IPS-20b (cell line): ENCODE results near the gene HPCAL1.

Source experiments
- H3K27ac ChIP-seq: one replicate; pipeline ENCODE4 v1.5.1; 2013; ENCODE audit warnings: low read length
- H3K27me3 ChIP-seq: 2 replicates; pipeline ENCODE4 v1.6.1; 2013; ENCODE audit warnings: mild to moderate bottlenecking, low read length, inconsistent platforms; ENCODE audit not compliant: insufficient read depth
- H3K36me3 ChIP-seq: 2 replicates; pipeline ENCODE4 v1.6.1; 2013; ENCODE audit warnings: low read depth, mild to moderate bottlenecking, inconsistent platforms, low read length, moderate library complexity; ENCODE audit not compliant: insufficient read depth
- H3K4me1 ChIP-seq: 2 replicates; pipeline ENCODE4 v1.6.1; 2013; ENCODE audit warnings: mild to moderate bottlenecking, control low read depth, inconsistent platforms, low read length, moderate library complexity; ENCODE audit not compliant: insufficient read depth
- H3K4me3 ChIP-seq: 2 replicates; pipeline ENCODE4 v1.5.1; 2013; ENCODE audit warnings: mild to moderate bottlenecking, low read length, inconsistent platforms
- H3K9ac ChIP-seq: 2 replicates; pipeline ENCODE4 v1.6.1; 2013; ENCODE audit warnings: low read depth, mild to moderate bottlenecking, inconsistent platforms, low read length, moderate library complexity
- H3K9me3 ChIP-seq: 2 replicates; pipeline ENCODE4 v1.6.1; 2013; ENCODE audit warnings: mild to moderate bottlenecking, low read depth, low read length, inconsistent platforms; ENCODE audit not compliant: insufficient read depth

The HPCAL1 gene

GRCh38 chr2:10322481-10322880 lies 19.8 kb downstream of the HPCAL1 start:
- peaks cover 19% of the 10 kb centered on the region for H3K4me1 ChIP-seq
- H3K9ac ChIP-seq = no peak overlapping the region

GRCh38 chr2:10322973-10323372 lies 20.3 kb downstream of the HPCAL1 start:
- Histone ChIP-seq H3K27me3 (no peaks in the 10 kb centered on the region), H3K9ac (no peak overlapping the region), H3K36me3 (no peaks in the 10 kb centered on the region), H3K4me1 (peaks cover 24% of the 10 kb centered on the region), H3K27ac (no peak overlapping the region), H3K4me3 (no peak overlapping the region), H3K9me3 (no peaks in the 10 kb centered on the region)

More at GRCh38 chr2:10322481-10322880, 19.8 kb downstream of the HPCAL1 start:
- Histone ChIP-seq H3K36me3 (no peaks in the 10 kb centered on the region), H3K9me3 (no peaks in the 10 kb centered on the region), H3K4me3 (no peak overlapping the region), H3K27ac (no peak overlapping the region), H3K27me3 (no peaks in the 10 kb centered on the region)

- Histone ChIP-seq H3K27ac (no peak overlapping the region), H3K9me3 (no peaks in the 10 kb centered on the region), H3K4me3 (no peak overlapping the region), H3K36me3 (no peaks in the 10 kb centered on the region), H3K27me3 (no peaks in the 10 kb centered on the region), H3K4me1 (peaks cover 28% of the 10 kb centered on the region), H3K9ac (no peak overlapping the region)
Observed at GRCh38 chr2:10323535-10323934, 20.8 kb downstream of the HPCAL1 start.

GRCh38 chr2:10324095-10324832 lies 21.6 kb downstream of the HPCAL1 start:
- H3K4me3 ChIP-seq = no peak overlapping the region

GRCh38 chr2:10325278-10326145 lies 22.8 kb downstream of the HPCAL1 start:
- Histone ChIP-seq H3K4me1 (peaks cover 32% of the 10 kb centered on the region), H3K9ac (no peak overlapping the region)

More at GRCh38 chr2:10324095-10324832, 21.6 kb downstream of the HPCAL1 start:
- Histone ChIP-seq H3K27me3 (no peaks in the 10 kb centered on the region), H3K4me1 (peaks cover 28% of the 10 kb centered on the region), H3K27ac (peak overlapping the region; percentile 11), H3K9ac (peak overlapping the region; percentile 45; the same call in 1 of the 2 replicates), H3K9me3 (no peaks in the 10 kb centered on the region), H3K36me3 (no peaks in the 10 kb centered on the region)

GRCh38 chr2:10326151-10326616 lies 23.5 kb downstream of the HPCAL1 start:
- no peaks in the 10 kb centered on the region for H3K27me3 ChIP-seq
- peaks cover 39% of the 10 kb centered on the region for H3K4me1 ChIP-seq
- no peak overlapping the region for H3K27ac ChIP-seq
- H3K4me3 ChIP-seq = no peak overlapping the region
- H3K9me3 ChIP-seq = no peaks in the 10 kb centered on the region
- no peaks in the 10 kb centered on the region for H3K36me3 ChIP-seq
- no peak overlapping the region for H3K9ac ChIP-seq

More at GRCh38 chr2:10325278-10326145, 22.8 kb downstream of the HPCAL1 start:
- Histone ChIP-seq H3K4me3 (no peak overlapping the region), H3K27ac (no peak overlapping the region), H3K9me3 (no peaks in the 10 kb centered on the region), H3K27me3 (no peaks in the 10 kb centered on the region), H3K36me3 (no peaks in the 10 kb centered on the region)

DNA sequence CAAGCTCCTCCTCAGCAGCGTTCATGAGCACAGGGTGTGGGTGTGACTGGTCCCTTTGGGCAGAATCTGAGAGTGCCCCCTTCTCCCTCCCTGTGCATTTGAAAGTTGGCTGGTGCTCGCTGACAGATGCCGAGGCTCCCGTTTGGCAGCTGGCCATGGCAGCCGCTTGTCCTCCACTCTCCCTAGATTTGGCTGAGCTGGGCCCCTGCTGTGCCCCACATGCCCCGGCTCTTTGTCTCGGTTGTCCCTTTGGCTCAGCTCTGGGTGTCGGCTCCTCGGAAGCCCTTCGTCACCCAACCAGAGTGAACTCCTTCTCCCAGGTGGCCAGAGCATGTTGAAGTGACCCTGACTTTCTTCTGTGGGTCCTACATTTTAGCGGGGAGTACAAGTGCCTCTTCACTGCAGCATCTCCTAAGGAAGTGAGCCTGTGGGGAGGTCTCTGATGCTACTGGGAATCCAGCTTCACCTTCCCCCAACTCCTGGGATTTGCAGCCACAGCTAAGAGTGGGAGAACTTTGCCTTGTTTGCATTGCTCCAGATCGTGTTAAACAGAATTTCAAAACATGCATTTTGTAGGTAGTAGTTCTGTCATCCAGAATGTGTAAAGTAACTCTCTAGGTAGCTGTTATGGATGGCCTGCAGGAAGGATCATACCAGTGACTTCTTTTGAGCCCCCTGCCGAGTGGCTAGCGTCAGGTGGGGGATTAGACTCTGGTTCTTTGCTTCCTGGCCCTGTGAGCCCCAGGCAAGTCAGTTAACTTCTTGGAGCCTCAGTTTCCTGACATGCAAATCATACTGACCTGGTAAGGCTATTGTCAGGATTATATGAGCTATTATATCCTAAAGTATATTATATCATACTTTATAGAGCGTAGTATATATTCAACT lies 24.2 kb downstream of the HPCAL1 start:
- H3K4me3 ChIP-seq = no peak overlapping the region
- no peak overlapping the region for H3K9ac ChIP-seq
- no peak overlapping the region for H3K27ac ChIP-seq
- no peaks in the 10 kb centered on the region for H3K27me3 ChIP-seq
- H3K4me1 ChIP-seq = peaks cover 42% of the 10 kb centered on the region
- H3K36me3 ChIP-seq = no peaks in the 10 kb centered on the region
- H3K9me3 ChIP-seq = no peaks in the 10 kb centered on the region

GRCh38 chr2:10327896-10328669 lies 25.4 kb downstream of the HPCAL1 start:
- Histone ChIP-seq H3K36me3 (no peaks in the 10 kb centered on the region), H3K4me3 (no peak overlapping the region), H3K27ac (no peak overlapping the region), H3K9me3 (no peaks in the 10 kb centered on the region), H3K9ac (no peak overlapping the region), H3K27me3 (no peaks in the 10 kb centered on the region), H3K4me1 (peaks cover 47% of the 10 kb centered on the region)

DNA sequence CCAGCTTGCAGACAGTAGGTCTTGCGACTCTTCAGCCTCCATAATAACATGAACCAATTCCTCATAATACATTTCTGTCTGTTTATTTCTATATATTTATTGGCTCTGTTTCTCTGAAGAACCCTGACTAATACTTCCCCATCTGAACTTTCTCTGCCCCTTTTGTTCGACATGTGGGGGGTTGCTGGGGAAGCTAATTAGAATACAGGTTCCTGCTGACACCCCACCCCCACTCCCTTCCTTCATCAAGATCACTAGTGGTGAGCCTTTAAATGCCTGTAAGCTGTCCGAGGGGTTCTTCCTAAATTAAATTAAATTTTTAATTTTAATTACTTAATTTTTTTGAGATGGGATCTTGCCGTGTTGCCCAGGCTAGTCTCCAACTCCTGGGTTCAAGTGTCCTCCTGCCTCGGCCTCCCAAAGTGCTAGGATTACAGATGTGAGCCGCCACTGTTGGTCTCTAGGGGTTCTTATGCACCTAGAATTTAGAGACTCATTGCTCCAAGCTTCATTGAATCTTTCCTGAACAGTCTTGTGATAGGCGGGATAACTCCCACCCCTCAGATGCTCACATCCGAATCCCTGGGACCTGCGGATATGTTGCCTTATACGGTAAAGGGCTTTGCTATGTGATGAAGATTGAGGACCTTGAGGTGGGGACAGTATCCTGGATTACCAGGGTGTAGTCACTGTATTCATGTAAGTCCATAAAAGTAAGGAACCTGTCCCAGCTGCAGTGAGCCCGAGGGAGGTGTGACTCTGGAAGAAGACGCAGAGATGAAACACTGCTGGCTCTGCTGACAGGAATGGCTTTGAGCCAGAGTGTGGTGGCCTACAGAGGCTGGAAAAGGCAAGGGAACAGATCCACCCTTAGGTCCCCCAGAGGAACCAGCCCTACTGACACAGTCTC lies 26.2 kb downstream of the HPCAL1 start:
- no peaks in the 10 kb centered on the region for H3K9me3 ChIP-seq
- H3K4me1 ChIP-seq = peaks cover 48% of the 10 kb centered on the region
- no peak overlapping the region for H3K27ac ChIP-seq
- no peaks in the 10 kb centered on the region for H3K36me3 ChIP-seq
- H3K27me3 ChIP-seq = no peaks in the 10 kb centered on the region
- no peak overlapping the region for H3K4me3 ChIP-seq
- H3K9ac ChIP-seq = peak overlapping the region; percentile 16; the same call in 1 of the 2 replicates

- H3K9ac ChIP-seq = peak overlapping the region; percentile 16; the same call in 1 of the 2 replicates
- no peaks in the 10 kb centered on the region for H3K27me3 ChIP-seq
- H3K4me3 ChIP-seq = no peak overlapping the region
- no peaks in the 10 kb centered on the region for H3K36me3 ChIP-seq
- H3K9me3 ChIP-seq = no peaks in the 10 kb centered on the region
- no peak overlapping the region for H3K27ac ChIP-seq
- peaks cover 42% of the 10 kb centered on the region for H3K4me1 ChIP-seq
Observed at GRCh38 chr2:10329580-10329879, 26.8 kb downstream of the HPCAL1 start.
